Measurements from ENCODE around the gene LAMA2. TPM values are rescaled to one million over a fixed set of nuclear protein-coding genes. Genes with fewer than 3 reads are reported as not detected.

The LAMA2 gene
- total RNA-seq, 1 experiment from 2014 or later: 4.2 TPM

GRCh38 chr6:129521946-129522345, 639.0 kb downstream of the LAMA2 start:
- no peak overlapping the region for H3K14ac ChIP-seq (ENCODE audit: insufficient read depth, low read length)
- no peak overlapping the region for H2AFZ ChIP-seq (ENCODE audit: low read length)
- no peaks in the 10 kb centered on the region for H3K9me3 Mint-ChIP-seq
- H3K27me3 Mint-ChIP-seq (ENCODE audit: low read depth): no peaks in the 10 kb centered on the region
- H2BK5ac ChIP-seq (ENCODE audit: insufficient read length, low read length): no peak overlapping the region
- no peak overlapping the region for H3K9ac ChIP-seq (ENCODE audit: extremely low read depth, insufficient read length, low read length)
- no peaks in the 10 kb centered on the region for H3K79me1 ChIP-seq (ENCODE audit: insufficient read depth, low read depth, low read length, poor library complexity, severe bottlenecking)
- H2BK20ac ChIP-seq (ENCODE audit: low read depth, low read length, poor library complexity, severe bottlenecking): no peak overlapping the region
- no peak overlapping the region for H3K56ac ChIP-seq (ENCODE audit: insufficient read length, low read depth, low read length)
- H4K8ac ChIP-seq (replicated peaks; ENCODE audit: insufficient read length, low read depth, low read length): no peak overlapping the region
- no peaks in the 10 kb centered on the region for H3K23me2 ChIP-seq (ENCODE audit: insufficient read length, low read depth, low read length, poor library complexity, severe bottlenecking)
- no peaks in the 10 kb centered on the region for H3K4me1 ChIP-seq (ENCODE audit: insufficient read depth, low read length)
- no peak overlapping the region for H4K91ac ChIP-seq (ENCODE audit: insufficient read length, low read depth, low read length)
- H2BK12ac ChIP-seq (ENCODE audit: insufficient read length, low read depth, low read length): no peak overlapping the region
- no peak overlapping the region for H3K4me3 Mint-ChIP-seq
- no peak for DNase-seq
- H2BK120ac ChIP-seq (ENCODE audit: low read depth, low read length, poor library complexity, severe bottlenecking): no peak overlapping the region
- H3K4me2 ChIP-seq (ENCODE audit: insufficient read depth, insufficient read length, low read length): no peak overlapping the region
- H3K4me1 Mint-ChIP-seq: no peaks in the 10 kb centered on the region
- no peak overlapping the region for H4K5ac ChIP-seq (ENCODE audit: insufficient read length, low read depth, low read length)
- no peak overlapping the region for H2BK15ac ChIP-seq (ENCODE audit: low read depth, low read length)
- H3K36me3 Mint-ChIP-seq (ENCODE audit: insufficient read depth in 1 of 3, low read depth in 3 of 3): no peaks in the 10 kb centered on the region
- H4K20me1 ChIP-seq (ENCODE audit: control insufficient read depth, insufficient read depth, insufficient read length): no peaks in the 10 kb centered on the region
- H3K9me3 ChIP-seq (ENCODE audit: control insufficient read depth, low read depth, low read length): no peaks in the 10 kb centered on the region
- no peak overlapping the region for H3K27ac ChIP-seq (ENCODE audit: insufficient read length, low read depth, low read length)
- TF ChIP-seq CTCF (conservative IDR thresholded peaks at IDR 0.05): no peak
- H3K4ac ChIP-seq (ENCODE audit: low read depth, low read length): no peak overlapping the region
- H3K18ac ChIP-seq (ENCODE audit: insufficient read length, low read depth, low read length): no peak overlapping the region
- H3K79me2 ChIP-seq (ENCODE audit: insufficient read depth, low read length): no peaks in the 10 kb centered on the region
- H3K23ac ChIP-seq (ENCODE audit: insufficient read length, low read depth, low read length): no peak overlapping the region
- no peak overlapping the region for H3K27ac Mint-ChIP-seq
- no peak overlapping the region for H2AK5ac ChIP-seq (ENCODE audit: insufficient read length, low read length)
- H3K27me3 ChIP-seq (ENCODE audit: insufficient read depth, low read length): no peaks in the 10 kb centered on the region
- WGBS (ENCODE audit: extremely low coverage, insufficient read length, low lambda C conversion rate): no CpG with 5 or more reads among the region's 2 CpGs
- H3T11ph ChIP-seq (ENCODE audit: low read length): no peak overlapping the region
